ENCODE measurements around the gene NCKAP5.

DNA sequence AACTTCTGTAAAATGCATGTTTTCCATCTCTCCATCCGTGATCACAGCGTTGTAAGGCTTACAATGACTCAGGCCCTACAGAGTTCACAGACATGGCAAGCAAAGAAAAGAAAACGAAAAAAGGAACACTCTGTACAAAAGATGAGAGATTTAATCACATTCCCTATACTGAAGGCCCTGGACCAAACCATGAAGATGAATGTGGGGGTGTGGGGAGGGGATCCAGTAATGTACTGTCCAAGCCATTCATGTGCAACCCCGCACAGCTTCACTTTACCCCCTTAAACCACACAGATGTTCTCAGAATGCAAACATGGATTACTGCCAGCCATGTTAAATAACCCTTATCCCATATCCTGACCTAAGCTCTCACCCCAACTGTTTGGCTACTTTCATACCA lies 391.1 kb downstream of the NCKAP5 start:
- TF ChIP-seq, protein P1, sequence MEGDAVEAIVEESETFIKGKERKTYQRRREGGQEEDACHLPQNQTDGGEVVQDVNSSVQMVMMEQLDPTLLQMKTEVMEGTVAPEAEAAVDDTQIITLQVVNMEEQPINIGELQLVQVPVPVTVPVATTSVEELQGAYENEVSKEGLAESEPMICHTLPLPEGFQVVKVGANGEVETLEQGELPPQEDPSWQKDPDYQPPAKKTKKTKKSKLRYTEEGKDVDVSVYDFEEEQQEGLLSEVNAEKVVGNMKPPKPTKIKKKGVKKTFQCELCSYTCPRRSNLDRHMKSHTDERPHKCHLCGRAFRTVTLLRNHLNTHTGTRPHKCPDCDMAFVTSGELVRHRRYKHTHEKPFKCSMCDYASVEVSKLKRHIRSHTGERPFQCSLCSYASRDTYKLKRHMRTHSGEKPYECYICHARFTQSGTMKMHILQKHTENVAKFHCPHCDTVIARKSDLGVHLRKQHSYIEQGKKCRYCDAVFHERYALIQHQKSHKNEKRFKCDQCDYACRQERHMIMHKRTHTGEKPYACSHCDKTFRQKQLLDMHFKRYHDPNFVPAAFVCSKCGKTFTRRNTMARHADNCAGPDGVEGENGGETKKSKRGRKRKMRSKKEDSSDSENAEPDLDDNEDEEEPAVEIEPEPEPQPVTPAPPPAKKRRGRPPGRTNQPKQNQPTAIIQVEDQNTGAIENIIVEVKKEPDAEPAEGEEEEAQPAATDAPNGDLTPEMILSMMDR (IDR thresholded peaks at IDR 0.05; ENCODE audit: low read depth, low read length): no peak
- TF ChIP-seq, protein P2, sequence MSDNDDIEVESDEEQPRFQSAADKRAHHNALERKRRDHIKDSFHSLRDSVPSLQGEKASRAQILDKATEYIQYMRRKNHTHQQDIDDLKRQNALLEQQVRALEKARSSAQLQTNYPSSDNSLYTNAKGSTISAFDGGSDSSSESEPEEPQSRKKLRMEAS (IDR thresholded peaks at IDR 0.05; ENCODE audit: low read depth, low read length): no peak

Data from NB4 (cell line).